K562 (cell line): ENCODE results near the gene CRLF1. TPM values are rescaled to one million over a fixed set of nuclear protein-coding genes. Genes with fewer than 3 reads are reported as not detected.

Source experiments
- BACH1 ChIP-seq: fragments of 200-800 bp; sonication (Bioruptor generic); IDR thresholded peaks from 2 replicates; pipeline ENCODE4 v1.6.1; 2016; ENCODE audit warnings: missing genetic modification characterization, missing compliant biosample characterization
- CBX2 ChIP-seq: fragments of 200-600 bp; sonication (generic); IDR thresholded peaks from one replicate; pipeline ENCODE4 v1.6.1; 2012; ENCODE audit warnings: mild to moderate bottlenecking, low read length, inconsistent platforms; ENCODE audit not compliant: insufficient read depth, poor library complexity, severe bottlenecking
- CHD4 ChIP-seq: fragments of 200-600 bp; sonication (generic); IDR thresholded peaks from 3 replicates; pipeline ENCODE4 v1.6.1; 2012; ENCODE audit warnings: low read depth, mild to moderate bottlenecking, mixed read lengths, low read length, inconsistent platforms; ENCODE audit not compliant: insufficient read depth, insufficient replicate concordance, poor library complexity, severe bottlenecking
- CTCFL ChIP-seq: IDR thresholded peaks from 2 replicates; pipeline ENCODE4 v1.6.1; 2011; ENCODE audit warnings: borderline replicate concordance, low read depth, mild to moderate bottlenecking, moderate library complexity, low read length; ENCODE audit not compliant: insufficient read depth, poor library complexity, severe bottlenecking
- JUN ChIP-seq, 2 experiments: sonication (generic) in 1 of 2; formaldehyde crosslinking in 1 of 2; IDR thresholded peaks; 2 replicates each; pipeline versions ENCODE4 v1.6.1 to v1.8.0; 2012 to 2022; ENCODE audit warnings: borderline replicate concordance in 2 of 2, mild to moderate bottlenecking in 2 of 2, improper control_type of control experiment in 1 of 2, low read depth in 1 of 2, low read length in 1 of 2, missing genetic modification reagents in 1 of 2
- POLR3G ChIP-seq: IDR thresholded peaks from 2 replicates; pipeline ENCODE4 v1.6.1; 2011; ENCODE audit not compliant: insufficient read length, insufficient replicate concordance; ENCODE audit errors: extremely low read depth
- SREBF1 ChIP-seq: fragments of 150-350 bp; IDR thresholded peaks from 2 replicates; pipeline ENCODE4 v1.6.1; 2014; ENCODE audit warnings: antibody characterized with exemption, low read depth, low read length, borderline replicate concordance
- ZNF431 ChIP-seq: sonication (generic); formaldehyde crosslinking; IDR thresholded peaks from 2 replicates; pipeline ENCODE4 v1.8.0; 2022; ENCODE audit warnings: mild to moderate bottlenecking, missing genetic modification reagents
- ZNF507 ChIP-seq: conservative IDR thresholded peaks from 2 replicates; pipeline ENCODE4 v1.6.1; 2017; ENCODE audit warnings: missing genetic modification characterization, missing compliant biosample characterization
- ZNF780A ChIP-seq: fragments of 250-450 bp; sonication (Bioruptor Pico); IDR thresholded peaks from 2 replicates; pipeline ENCODE4 v1.5.0; 2021; ENCODE audit warnings: mild to moderate bottlenecking
- polyA plus RNA-seq, 8 experiments: library from polyadenylated mRNA; depleted of rRNA in 4 of 8; stranded (reverse) in 5 of 8; unstranded in 3 of 8; fragments of >200 nt; fragmentation: Nextera tagmentation in 2 of 8; fragmentation: Illumina TruSeq in 1 of 8; extraction: Ambion mirVana in 2 of 8; extraction: Trizol in 1 of 8; gene quantifications; 2 replicates each; pipeline versions ENCODE4 v1.2.1 to v1.2.3, GENCODE V29; 2011 to 2014; ENCODE audit warnings: inconsistent platforms in 1 of 8, missing spikeins in 1 of 8
- total RNA-seq, 7 experiments: library from RNA; depleted of rRNA in 6 of 7; stranded (reverse); fragments of >200 nt in 6 of 7; fragmentation: Illumina TruSeq in 2 of 7; extraction: Trizol in 2 of 7; gene quantifications; 2 replicates each; pipeline versions ENCODE4 v1.2.1 to v1.2.3, GENCODE V29; 2011 to 2021; ENCODE audit warnings: low replicate concordance in 1 of 7
- TF ChIP-seq, protein P1 (sequence below): fragments of 250-450 bp; sonication (Bioruptor Pico); IDR thresholded peaks from 2 replicates; pipeline ENCODE4 v1.8.0; 2022; ENCODE audit warnings: moderate library complexity, mild to moderate bottlenecking, inconsistent platforms
- TF ChIP-seq, protein P2 (sequence below): fragments of 450-650 bp; IDR thresholded peaks from 2 replicates; pipeline ENCODE4 v1.6.1; 2016
- TF ChIP-seq, protein P3 (sequence below), 2 experiments: fragments of 450-650 bp in 1 of 2; sonication (generic) in 1 of 2; formaldehyde crosslinking in 1 of 2; IDR thresholded peaks in 1 of 2; conservative IDR thresholded peaks in 1 of 2; 2 replicates each; pipeline versions ENCODE4 v1.6.1 to v1.8.1; 2016 to 2023; ENCODE audit warnings: mild to moderate bottlenecking in 2 of 2, moderate library complexity in 2 of 2, inconsistent platforms in 1 of 2, missing genetic modification reagents in 1 of 2

CRLF1 gene
- total and polyA plus RNA-seq, 9 of the 15 experiments (the other 6 are each of a cell fraction or from before 2014, with no cell fraction given), result 0.85 to 3.6 (median 1.7) TPM

DNA sequence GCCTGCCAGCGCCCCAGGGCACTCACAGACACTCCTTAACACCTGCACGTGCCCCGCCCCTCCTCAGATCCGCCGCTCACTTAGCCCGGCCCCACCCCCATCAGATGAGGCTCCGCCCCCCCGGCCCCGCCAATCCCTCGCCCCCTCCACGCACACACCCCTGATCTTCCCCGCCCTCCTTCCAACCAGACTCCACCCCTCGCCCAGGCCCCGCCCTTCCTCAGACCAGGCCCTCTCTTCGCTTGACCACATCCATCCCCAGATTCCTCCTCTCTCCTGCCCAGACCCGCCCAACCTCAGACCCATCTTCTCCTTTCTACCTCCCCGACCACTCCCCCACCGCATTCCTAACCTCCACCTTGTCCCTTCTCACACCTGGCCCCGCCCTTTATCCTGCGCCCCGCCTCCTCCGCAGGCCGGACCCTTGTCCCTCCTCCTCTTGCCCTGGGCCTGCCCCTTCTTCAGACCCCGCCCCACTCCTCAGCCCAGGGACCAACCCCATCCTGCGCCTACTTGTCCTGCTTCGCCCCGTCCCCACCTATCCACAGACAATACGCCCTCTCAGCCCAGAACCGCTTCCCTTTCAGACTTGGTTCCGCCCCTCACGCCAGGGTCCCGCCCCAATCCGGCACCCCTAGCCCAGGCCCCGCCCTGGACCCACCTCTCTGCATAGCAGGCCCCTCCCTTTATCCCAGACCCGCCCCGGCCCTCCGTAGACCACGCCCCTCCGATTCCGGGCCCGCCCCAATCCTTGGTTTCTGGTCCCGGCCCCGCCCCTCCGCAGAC lies 29.8 kb upstream of the CRLF1 start (continued):
- TF ChIP-seq SREBF1, result no peak
- TF ChIP-seq, protein P1, sequence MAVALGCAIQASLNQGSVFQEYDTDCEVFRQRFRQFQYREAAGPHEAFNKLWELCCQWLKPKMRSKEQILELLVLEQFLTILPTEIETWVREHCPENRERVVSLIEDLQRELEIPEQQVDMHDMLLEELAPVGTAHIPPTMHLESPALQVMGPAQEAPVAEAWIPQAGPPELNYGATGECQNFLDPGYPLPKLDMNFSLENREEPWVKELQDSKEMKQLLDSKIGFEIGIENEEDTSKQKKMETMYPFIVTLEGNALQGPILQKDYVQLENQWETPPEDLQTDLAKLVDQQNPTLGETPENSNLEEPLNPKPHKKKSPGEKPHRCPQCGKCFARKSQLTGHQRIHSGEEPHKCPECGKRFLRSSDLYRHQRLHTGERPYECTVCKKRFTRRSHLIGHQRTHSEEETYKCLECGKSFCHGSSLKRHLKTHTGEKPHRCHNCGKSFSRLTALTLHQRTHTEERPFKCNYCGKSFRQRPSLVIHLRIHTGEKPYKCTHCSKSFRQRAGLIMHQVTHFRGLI, result no peak
- TF ChIP-seq, protein P2, sequence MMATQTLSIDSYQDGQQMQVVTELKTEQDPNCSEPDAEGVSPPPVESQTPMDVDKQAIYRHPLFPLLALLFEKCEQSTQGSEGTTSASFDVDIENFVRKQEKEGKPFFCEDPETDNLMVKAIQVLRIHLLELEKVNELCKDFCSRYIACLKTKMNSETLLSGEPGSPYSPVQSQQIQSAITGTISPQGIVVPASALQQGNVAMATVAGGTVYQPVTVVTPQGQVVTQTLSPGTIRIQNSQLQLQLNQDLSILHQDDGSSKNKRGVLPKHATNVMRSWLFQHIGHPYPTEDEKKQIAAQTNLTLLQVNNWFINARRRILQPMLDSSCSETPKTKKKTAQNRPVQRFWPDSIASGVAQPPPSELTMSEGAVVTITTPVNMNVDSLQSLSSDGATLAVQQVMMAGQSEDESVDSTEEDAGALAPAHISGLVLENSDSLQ, result no peak; the same call in none of the 2 replicates
- TF ChIP-seq CHD4, result no peak
- no peak for TF ChIP-seq ZNF780A
- TF ChIP-seq JUN (IDR thresholded peaks at IDR 0.05; ENCODE audit: borderline replicate concordance, low read depth, low read length), result no peak
- TF ChIP-seq JUN (CRISPR knock-in tag; IDR thresholded peaks at IDR 0.05; ENCODE audit: borderline replicate concordance), result no peak
- no peak for TF ChIP-seq CBX2
- no peak for TF ChIP-seq BACH1 (tag)
- no peak for TF ChIP-seq POLR3G
- TF ChIP-seq, protein P3, sequence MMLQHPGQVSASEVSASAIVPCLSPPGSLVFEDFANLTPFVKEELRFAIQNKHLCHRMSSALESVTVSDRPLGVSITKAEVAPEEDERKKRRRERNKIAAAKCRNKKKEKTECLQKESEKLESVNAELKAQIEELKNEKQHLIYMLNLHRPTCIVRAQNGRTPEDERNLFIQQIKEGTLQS (IDR thresholded peaks at IDR 0.05), result no peak
- TF ChIP-seq, protein P3 (CRISPR knock-in tag; conservative IDR thresholded peaks at IDR 0.05), result no peak
- no peak for TF ChIP-seq CTCFL
- no peak for TF ChIP-seq ZNF507 (tag)
- TF ChIP-seq ZNF431 (CRISPR knock-in tag), result no peak
